GM21360 (cell line): ENCODE results near the gene SERPINB6.
"Not testable (repeated sequence)": the region's sequence is repeated elsewhere in the genome, so short reads cannot be mapped to it uniquely, and the experiment has no call there.

Experiments
- ATAC-seq: cut with Tn5 transposase; IDR thresholded peaks from one replicate; pipeline ENCODE4 v1.9.1; 2021; ENCODE audit warnings: mild to moderate bottlenecking, moderate library complexity; ENCODE audit not compliant: unreplicated experiment

SERPINB6 gene

GRCh38 chr6:2959909-2960719, 11.3 kb downstream of the SERPINB6 start:
- ATAC-seq = no peak

GRCh38 chr6:2958776-2959175, 12.6 kb downstream of the SERPINB6 start:
- ATAC-seq = no peak

- no peak for ATAC-seq
Observed at GRCh38 chr6:2958331-2958711, 13.0 kb downstream of the SERPINB6 start.

GRCh38 chr6:2957696-2958330, 13.6 kb downstream of the SERPINB6 start:
- ATAC-seq = no peak

GRCh38 chr6:2956930-2957685, 14.3 kb downstream of the SERPINB6 start:
- ATAC-seq = no peak

GRCh38 chr6:2953098-2953497, 18.3 kb downstream of the SERPINB6 start:
- no peak for ATAC-seq

- peak; percentile 72 for ATAC-seq
Observed at GRCh38 chr6:2952557-2953095, 18.7 kb downstream of the SERPINB6 start.

- no peak for ATAC-seq
Observed at GRCh38 chr6:2951728-2952127, 19.6 kb downstream of the SERPINB6 start.

- no peak for ATAC-seq
Observed at GRCh38 chr6:2950713-2951112, 20.7 kb downstream of the SERPINB6 start.

GRCh38 chr6:2949536-2950083, 21.8 kb downstream of the SERPINB6 start:
- no peak for ATAC-seq

- no peak for ATAC-seq
Observed at GRCh38 chr6:2949121-2949520, 22.2 kb downstream of the SERPINB6 start.

GRCh38 chr6:2948228-2949025, 22.9 kb downstream of the SERPINB6 start:
- no peak for ATAC-seq

GRCh38 chr6:2947445-2947844, 23.9 kb downstream of the SERPINB6 start:
- no peak for ATAC-seq

- no peak for ATAC-seq
Observed at GRCh38 chr6:2945153-2945452, 26.3 kb downstream of the SERPINB6 start.

- ATAC-seq = no peak
Observed at GRCh38 chr6:2944405-2945152, 26.8 kb downstream of the SERPINB6 start.

- no peak for ATAC-seq
Observed at GRCh38 chr6:2943564-2943955, 27.8 kb downstream of the SERPINB6 start.

- ATAC-seq = no peak
Observed at GRCh38 chr6:2942914-2943563, 28.3 kb downstream of the SERPINB6 start.

GRCh38 chr6:2942116-2942515, 29.3 kb downstream of the SERPINB6 start:
- not testable (repeated sequence) for ATAC-seq

GRCh38 chr6:2940851-2941250, 30.5 kb downstream of the SERPINB6 start:
- ATAC-seq = no peak
